HCT116 (cell line): ENCODE measurements around the gene MEIS1.

Experiments
- CBX3 ChIP-seq: IDR thresholded peaks from 2 replicates; pipeline ENCODE4 v1.6.1; 2012; ENCODE audit warnings: low read depth
- EGR1 ChIP-seq: IDR thresholded peaks from 2 replicates; pipeline ENCODE4 v1.6.1; 2012; ENCODE audit warnings: low read depth
- EZH2 ChIP-seq: fragments of 200-600 bp; sonication (generic); IDR thresholded peaks from 2 replicates; pipeline ENCODE4 v1.6.1; 2017; ENCODE audit warnings: antibody characterized with exemption, mixed run types
- POLR2A ChIP-seq: IDR thresholded peaks from 2 replicates; pipeline ENCODE4 v1.7.0; 2011; ENCODE audit warnings: borderline replicate concordance; ENCODE audit not compliant: insufficient read depth, insufficient read length; ENCODE audit errors: extremely low read depth
- POLR2AphosphoS5 ChIP-seq: IDR thresholded peaks from 2 replicates; pipeline ENCODE4 v1.6.1; 2011; ENCODE audit warnings: mild to moderate bottlenecking, low read depth, low read length, moderate library complexity
- RAD21 ChIP-seq: IDR thresholded peaks from 2 replicates; pipeline ENCODE4 v1.6.1; 2012; ENCODE audit warnings: low read depth, mild to moderate bottlenecking
- SP1 ChIP-seq: IDR thresholded peaks from 2 replicates; pipeline ENCODE4 v1.6.1; 2012; ENCODE audit warnings: low read depth
- YY1 ChIP-seq: IDR thresholded peaks from 2 replicates; pipeline ENCODE4 v1.6.1; 2011; ENCODE audit warnings: low read length, low read depth, moderate library complexity, mild to moderate bottlenecking; ENCODE audit not compliant: insufficient replicate concordance; ENCODE audit errors: extremely low read depth
- ZFX ChIP-seq: fragments of 450-650 bp; IDR thresholded peaks from 2 replicates; pipeline ENCODE4 v1.6.1; 2017
- TF ChIP-seq, protein P1 (sequence below), 3 experiments: fragments of 200-600 bp in 1 of 3; sonication (generic) in 1 of 3; IDR thresholded peaks in 2 of 3; conservative IDR thresholded peaks in 1 of 3; 2 replicates each; pipeline ENCODE4 v1.5.1; 2012 to 2017; ENCODE audit warnings: low read depth in 2 of 3, low read length in 2 of 3, antibody characterized with exemption in 1 of 3, borderline replicate concordance in 1 of 3, control low read depth in 1 of 3, mild to moderate bottlenecking in 1 of 3, mixed read lengths in 1 of 3, mixed run types in 1 of 3, moderate library complexity in 1 of 3; ENCODE audit not compliant: insufficient read depth in 1 of 3
- TF ChIP-seq, protein P2 (sequence below): IDR thresholded peaks from 2 replicates; pipeline ENCODE4 v1.6.1; 2012; ENCODE audit warnings: low read depth
- TF ChIP-seq, protein P3 (sequence below): IDR thresholded peaks from 2 replicates; pipeline ENCODE4 v1.6.1; 2012
- TF ChIP-seq, protein P4 (sequence below): IDR thresholded peaks from 2 replicates; pipeline ENCODE4 v1.6.1; 2012

DNA sequence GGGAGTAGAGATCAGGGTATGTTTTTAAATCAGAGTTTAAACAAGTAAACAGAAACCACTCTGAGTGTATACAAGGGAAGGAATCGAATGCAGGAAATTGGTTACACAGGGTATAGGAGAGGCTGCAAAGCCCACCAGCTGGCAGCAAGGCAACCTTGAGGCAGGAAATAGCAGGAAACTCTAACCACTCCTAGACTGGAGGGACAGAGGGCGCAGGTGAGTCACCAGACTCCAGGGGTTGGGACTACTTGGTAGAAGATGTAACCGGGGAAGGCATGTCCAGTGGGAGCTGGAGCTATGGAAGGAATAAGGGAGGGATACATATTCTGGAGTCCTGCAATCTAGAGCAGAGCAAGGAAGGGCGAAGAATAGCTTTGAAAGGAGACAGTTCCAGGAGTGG lies 152.3 kb downstream of the MEIS1 start:
- TF ChIP-seq, protein P1, sequence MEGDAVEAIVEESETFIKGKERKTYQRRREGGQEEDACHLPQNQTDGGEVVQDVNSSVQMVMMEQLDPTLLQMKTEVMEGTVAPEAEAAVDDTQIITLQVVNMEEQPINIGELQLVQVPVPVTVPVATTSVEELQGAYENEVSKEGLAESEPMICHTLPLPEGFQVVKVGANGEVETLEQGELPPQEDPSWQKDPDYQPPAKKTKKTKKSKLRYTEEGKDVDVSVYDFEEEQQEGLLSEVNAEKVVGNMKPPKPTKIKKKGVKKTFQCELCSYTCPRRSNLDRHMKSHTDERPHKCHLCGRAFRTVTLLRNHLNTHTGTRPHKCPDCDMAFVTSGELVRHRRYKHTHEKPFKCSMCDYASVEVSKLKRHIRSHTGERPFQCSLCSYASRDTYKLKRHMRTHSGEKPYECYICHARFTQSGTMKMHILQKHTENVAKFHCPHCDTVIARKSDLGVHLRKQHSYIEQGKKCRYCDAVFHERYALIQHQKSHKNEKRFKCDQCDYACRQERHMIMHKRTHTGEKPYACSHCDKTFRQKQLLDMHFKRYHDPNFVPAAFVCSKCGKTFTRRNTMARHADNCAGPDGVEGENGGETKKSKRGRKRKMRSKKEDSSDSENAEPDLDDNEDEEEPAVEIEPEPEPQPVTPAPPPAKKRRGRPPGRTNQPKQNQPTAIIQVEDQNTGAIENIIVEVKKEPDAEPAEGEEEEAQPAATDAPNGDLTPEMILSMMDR (IDR thresholded peaks at IDR 0.05 in 2 of 3, conservative IDR thresholded peaks at IDR 0.05 in 1 of 3; ENCODE audit: borderline replicate concordance in 1 of 3, insufficient read depth in 1 of 3, low read depth in 2 of 3, low read length in 2 of 3): no peak
- TF ChIP-seq POLR2A (no peak), RAD21 (no peak), EZH2 (no peak), CBX3 (no peak), POLR2AphosphoS5 (no peak), ZFX (no peak), YY1 (no peak), EGR1 (no peak), SP1 (no peak)
- TF ChIP-seq, protein P2, sequence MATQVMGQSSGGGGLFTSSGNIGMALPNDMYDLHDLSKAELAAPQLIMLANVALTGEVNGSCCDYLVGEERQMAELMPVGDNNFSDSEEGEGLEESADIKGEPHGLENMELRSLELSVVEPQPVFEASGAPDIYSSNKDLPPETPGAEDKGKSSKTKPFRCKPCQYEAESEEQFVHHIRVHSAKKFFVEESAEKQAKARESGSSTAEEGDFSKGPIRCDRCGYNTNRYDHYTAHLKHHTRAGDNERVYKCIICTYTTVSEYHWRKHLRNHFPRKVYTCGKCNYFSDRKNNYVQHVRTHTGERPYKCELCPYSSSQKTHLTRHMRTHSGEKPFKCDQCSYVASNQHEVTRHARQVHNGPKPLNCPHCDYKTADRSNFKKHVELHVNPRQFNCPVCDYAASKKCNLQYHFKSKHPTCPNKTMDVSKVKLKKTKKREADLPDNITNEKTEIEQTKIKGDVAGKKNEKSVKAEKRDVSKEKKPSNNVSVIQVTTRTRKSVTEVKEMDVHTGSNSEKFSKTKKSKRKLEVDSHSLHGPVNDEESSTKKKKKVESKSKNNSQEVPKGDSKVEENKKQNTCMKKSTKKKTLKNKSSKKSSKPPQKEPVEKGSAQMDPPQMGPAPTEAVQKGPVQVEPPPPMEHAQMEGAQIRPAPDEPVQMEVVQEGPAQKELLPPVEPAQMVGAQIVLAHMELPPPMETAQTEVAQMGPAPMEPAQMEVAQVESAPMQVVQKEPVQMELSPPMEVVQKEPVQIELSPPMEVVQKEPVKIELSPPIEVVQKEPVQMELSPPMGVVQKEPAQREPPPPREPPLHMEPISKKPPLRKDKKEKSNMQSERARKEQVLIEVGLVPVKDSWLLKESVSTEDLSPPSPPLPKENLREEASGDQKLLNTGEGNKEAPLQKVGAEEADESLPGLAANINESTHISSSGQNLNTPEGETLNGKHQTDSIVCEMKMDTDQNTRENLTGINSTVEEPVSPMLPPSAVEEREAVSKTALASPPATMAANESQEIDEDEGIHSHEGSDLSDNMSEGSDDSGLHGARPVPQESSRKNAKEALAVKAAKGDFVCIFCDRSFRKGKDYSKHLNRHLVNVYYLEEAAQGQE: no peak
- TF ChIP-seq, protein P3, sequence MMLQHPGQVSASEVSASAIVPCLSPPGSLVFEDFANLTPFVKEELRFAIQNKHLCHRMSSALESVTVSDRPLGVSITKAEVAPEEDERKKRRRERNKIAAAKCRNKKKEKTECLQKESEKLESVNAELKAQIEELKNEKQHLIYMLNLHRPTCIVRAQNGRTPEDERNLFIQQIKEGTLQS: no peak
- TF ChIP-seq, protein P4, sequence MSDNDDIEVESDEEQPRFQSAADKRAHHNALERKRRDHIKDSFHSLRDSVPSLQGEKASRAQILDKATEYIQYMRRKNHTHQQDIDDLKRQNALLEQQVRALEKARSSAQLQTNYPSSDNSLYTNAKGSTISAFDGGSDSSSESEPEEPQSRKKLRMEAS: no peak
